Stimulated activated naive B cell treated with anti-CD40 and anti-IgM and Interleukin-4, amounts not matched to agents 10 μg/mL and 1 μg/mL and 100 μg/mL, for 72 hours (primary cell): Measurements from ENCODE around the gene PCSK5.
"Not testable (repeated sequence)": the region's sequence is repeated elsewhere in the genome, so short reads cannot be mapped to it uniquely, and the experiment has no call there.

Source experiments
- ATAC-seq, 2 donors: fragments of 150-1000 bp; cut with Tn5 transposase; replicated peaks; 2 replicates each; pipeline ENCODE4 v1.10.0; 2021; ENCODE audit warnings: moderate library complexity in 1 of 2
- DNase-seq: peaks from one replicate; pipeline ENCODE4 v3.0.0; 2021
- H3K27ac Mint-ChIP-seq: one replicate; pipeline ENCODE4 v1.8.0; 2022; ENCODE audit warnings: mild to moderate bottlenecking, mixed read lengths
- H3K27me3 Mint-ChIP-seq, 2 donors: one replicate each; pipeline ENCODE4 v1.8.0; 2022; ENCODE audit warnings: mixed read lengths in 2 of 2
- H3K36me3 Mint-ChIP-seq, 2 donors: one replicate each; pipeline ENCODE4 v1.8.0; 2022; ENCODE audit warnings: mixed read lengths in 2 of 2, mild to moderate bottlenecking in 1 of 2
- H3K4me1 Mint-ChIP-seq, 2 donors: one replicate each; pipeline ENCODE4 v1.8.0; 2022; ENCODE audit warnings: mixed read lengths in 2 of 2, mild to moderate bottlenecking in 1 of 2
- H3K4me3 Mint-ChIP-seq, 2 donors: one replicate each; pipeline ENCODE4 v1.8.0; 2022; ENCODE audit warnings: mild to moderate bottlenecking in 2 of 2, mixed read lengths in 2 of 2, moderate library complexity in 1 of 2
- H3K9me3 Mint-ChIP-seq, 2 donors: one replicate each; pipeline ENCODE4 v1.8.0; 2022; ENCODE audit warnings: mixed read lengths in 2 of 2, mild to moderate bottlenecking in 1 of 2

The PCSK5 gene

GRCh38 chr9:76321195-76321828 is 430.8 kb downstream of the PCSK5 start:
- Mint-ChIP-seq H3K27ac (no peak overlapping the region), H3K9me3 (no peaks in the 10 kb centered on the region), H3K4me1 (no peaks in the 10 kb centered on the region), H3K36me3 (no peaks in the 10 kb centered on the region), H3K4me3 (no peak overlapping the region), H3K27me3 (peaks cover 5 to 18% of the 10 kb centered on the region in 2 donors)
- ATAC-seq (no peak), DNase-seq (no peak)

DNA sequence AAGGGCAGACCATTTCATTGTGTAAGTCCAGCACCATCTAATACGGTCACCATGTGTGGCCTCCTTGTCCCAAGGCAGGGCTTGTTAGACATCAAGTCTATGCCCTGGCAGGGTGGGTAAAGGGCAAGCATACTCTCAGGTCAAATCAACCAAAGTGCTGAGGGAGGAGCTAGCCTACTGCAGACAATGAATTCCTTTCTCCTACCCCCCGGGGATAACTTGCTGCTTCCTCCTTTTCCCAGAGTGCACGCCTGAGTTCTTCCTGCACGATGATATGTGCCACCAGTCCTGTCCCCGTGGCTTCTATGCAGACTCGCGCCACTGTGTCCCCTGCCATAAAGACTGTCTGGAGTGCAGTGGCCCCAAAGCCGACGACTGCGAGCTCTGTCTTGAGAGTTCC is 432.3 kb downstream of the PCSK5 start:
- Mint-ChIP-seq H3K4me1 (no peaks in the 10 kb centered on the region), H3K36me3 (no peaks in the 10 kb centered on the region), H3K27ac (no peak overlapping the region), H3K4me3 (no peak overlapping the region), H3K9me3 (no peaks in the 10 kb centered on the region), H3K27me3 (peaks cover 5 to 18% of the 10 kb centered on the region in 2 donors)
- ATAC-seq (no peak), DNase-seq (no peak)

DNA sequence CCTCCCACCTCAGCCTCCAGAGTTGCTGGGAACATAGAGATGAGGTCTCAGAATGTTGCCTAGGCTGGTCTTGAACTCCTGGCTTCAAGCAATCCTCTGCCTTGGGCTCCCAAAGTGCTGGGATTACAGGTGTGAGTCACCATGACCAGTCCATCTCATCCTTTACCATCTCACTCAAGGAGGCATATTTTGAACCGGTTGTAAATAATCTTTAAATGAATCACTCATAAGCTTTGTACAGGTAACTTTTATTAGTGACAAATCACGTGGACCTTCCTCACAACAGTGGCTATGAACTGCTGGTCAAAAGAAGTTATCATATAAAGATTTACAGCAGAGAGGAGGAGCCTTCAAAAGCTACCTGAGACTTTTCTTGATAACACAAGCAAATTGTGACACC is 433.0 kb downstream of the PCSK5 start:
- peaks cover 9 to 18% of the 10 kb centered on the region in 2 donors for H3K27me3 Mint-ChIP-seq
- no peak for DNase-seq
- no peaks in the 10 kb centered on the region for H3K9me3 Mint-ChIP-seq
- H3K4me1 Mint-ChIP-seq = no peaks in the 10 kb centered on the region
- H3K27ac Mint-ChIP-seq = no peak overlapping the region
- no peak overlapping the region for H3K4me3 Mint-ChIP-seq
- ATAC-seq = no peak
- no peaks in the 10 kb centered on the region for H3K36me3 Mint-ChIP-seq

GRCh38 chr9:76324030-76324429 is 433.6 kb downstream of the PCSK5 start:
- H3K9me3 Mint-ChIP-seq, H3K4me1 Mint-ChIP-seq, DNase-seq, H3K4me3 Mint-ChIP-seq, H3K27ac Mint-ChIP-seq, ATAC-seq, H3K36me3 Mint-ChIP-seq: not testable (repeated sequence)
- peaks cover 9 to 18% of the 10 kb centered on the region in 2 donors for H3K27me3 Mint-ChIP-seq

GRCh38 chr9:76330034-76330433 is 439.6 kb downstream of the PCSK5 start:
- no peaks in the 10 kb centered on the region for H3K36me3 Mint-ChIP-seq
- no peak for DNase-seq
- H3K9me3 Mint-ChIP-seq = no peaks in the 10 kb centered on the region
- H3K4me3 Mint-ChIP-seq = no peak overlapping the region
- peaks cover 10% of the 10 kb centered on the region in 2 donors for H3K27me3 Mint-ChIP-seq
- no peak overlapping the region for H3K27ac Mint-ChIP-seq
- no peaks in the 10 kb centered on the region for H3K4me1 Mint-ChIP-seq
- ATAC-seq = no peak

- no peaks in the 10 kb centered on the region for H3K36me3 Mint-ChIP-seq
- no peak for DNase-seq
- H3K4me1 Mint-ChIP-seq = no peaks in the 10 kb centered on the region
- peaks cover 8 to 12% of the 10 kb centered on the region in 2 donors for H3K27me3 Mint-ChIP-seq
- ATAC-seq = no peak
- H3K4me3 Mint-ChIP-seq = no peak overlapping the region
- H3K27ac Mint-ChIP-seq = no peak overlapping the region
- H3K9me3 Mint-ChIP-seq = no peaks in the 10 kb centered on the region
Measured at GRCh38 chr9:76333388-76333787, 442.9 kb downstream of the PCSK5 start.

DNA sequence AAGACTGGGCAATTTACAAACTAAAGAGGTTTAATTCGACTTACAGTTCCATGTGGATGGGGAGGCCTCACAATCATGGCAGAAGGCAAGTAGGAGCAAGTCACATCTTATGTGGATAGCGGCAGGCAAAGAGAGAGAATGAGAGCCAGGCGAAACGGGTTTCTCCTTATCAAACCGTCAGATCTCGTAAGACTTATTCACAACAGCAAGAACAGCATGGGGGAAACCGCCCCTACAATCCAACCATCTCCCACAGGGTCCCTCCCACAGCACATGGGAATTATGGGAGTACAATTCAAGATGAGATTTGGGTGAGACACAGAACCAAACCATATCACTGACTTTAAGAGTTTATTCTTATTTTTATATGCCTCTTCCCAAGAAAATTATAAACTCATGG is 443.5 kb downstream of the PCSK5 start:
- H3K36me3 Mint-ChIP-seq = no peaks in the 10 kb centered on the region
- no peaks in the 10 kb centered on the region for H3K4me1 Mint-ChIP-seq
- no peaks in the 10 kb centered on the region for H3K9me3 Mint-ChIP-seq
- H3K27me3 Mint-ChIP-seq = peaks cover 10 to 18% of the 10 kb centered on the region in 2 donors
- H3K4me3 Mint-ChIP-seq = no peak overlapping the region
- no peak overlapping the region for H3K27ac Mint-ChIP-seq
- ATAC-seq (no peak), DNase-seq (no peak)

DNA sequence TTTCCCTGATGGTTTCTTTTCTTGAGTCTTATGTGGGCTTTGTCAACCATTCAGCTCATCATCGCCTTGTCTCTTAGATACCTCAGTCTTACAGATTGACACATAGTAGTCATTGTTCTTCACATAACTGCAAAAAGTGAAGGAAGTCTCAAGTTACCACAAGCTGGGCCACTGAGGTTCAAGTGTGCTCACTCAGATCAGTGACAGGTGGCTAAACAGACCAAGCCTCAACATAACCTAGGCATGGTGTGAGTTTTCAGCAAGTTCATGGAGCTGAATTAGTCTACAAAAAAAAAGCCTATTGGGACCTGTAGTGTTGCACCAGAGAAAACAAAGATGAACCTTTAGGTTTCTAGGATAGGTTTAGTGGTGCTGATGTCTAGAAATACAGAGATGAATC is 445.6 kb downstream of the PCSK5 start:
- Mint-ChIP-seq H3K36me3 (peaks cover 0 to 1% of the 10 kb centered on the region in 2 donors), H3K27ac (no peak overlapping the region), H3K27me3 (peaks cover 15% of the 10 kb centered on the region in 2 donors), H3K4me1 (no peaks in the 10 kb centered on the region), H3K4me3 (no peak overlapping the region), H3K9me3 (no peaks in the 10 kb centered on the region)
- DNase-seq = no peak
- peak; percentile 31 to 39 for ATAC-seq

GRCh38 chr9:76338418-76338817 is 447.9 kb downstream of the PCSK5 start:
- Mint-ChIP-seq H3K27me3 (peaks cover 20 to 28% of the 10 kb centered on the region in 2 donors), H3K4me1 (no peaks in the 10 kb centered on the region), H3K36me3 (peaks cover 0 to 1% of the 10 kb centered on the region in 2 donors), H3K27ac (no peak overlapping the region), H3K4me3 (no peak overlapping the region), H3K9me3 (no peaks in the 10 kb centered on the region)
- DNase-seq (no peak), ATAC-seq (no peak)

GRCh38 chr9:76341616-76342015 is 451.1 kb downstream of the PCSK5 start:
- H3K4me1 Mint-ChIP-seq = no peaks in the 10 kb centered on the region
- H3K27ac Mint-ChIP-seq = no peak overlapping the region
- peaks cover 23 to 33% of the 10 kb centered on the region in 2 donors for H3K27me3 Mint-ChIP-seq
- H3K36me3 Mint-ChIP-seq = peaks cover 0 to 1% of the 10 kb centered on the region in 2 donors
- no peak overlapping the region for H3K4me3 Mint-ChIP-seq
- ATAC-seq (no peak), DNase-seq (no peak)
- H3K9me3 Mint-ChIP-seq = peaks cover 0 to 5% of the 10 kb centered on the region in 2 donors

- H3K4me1 Mint-ChIP-seq = no peaks in the 10 kb centered on the region
- no peak for ATAC-seq
Measured at GRCh38 chr9:76342201-76342600, 451.7 kb downstream of the PCSK5 start.

DNA sequence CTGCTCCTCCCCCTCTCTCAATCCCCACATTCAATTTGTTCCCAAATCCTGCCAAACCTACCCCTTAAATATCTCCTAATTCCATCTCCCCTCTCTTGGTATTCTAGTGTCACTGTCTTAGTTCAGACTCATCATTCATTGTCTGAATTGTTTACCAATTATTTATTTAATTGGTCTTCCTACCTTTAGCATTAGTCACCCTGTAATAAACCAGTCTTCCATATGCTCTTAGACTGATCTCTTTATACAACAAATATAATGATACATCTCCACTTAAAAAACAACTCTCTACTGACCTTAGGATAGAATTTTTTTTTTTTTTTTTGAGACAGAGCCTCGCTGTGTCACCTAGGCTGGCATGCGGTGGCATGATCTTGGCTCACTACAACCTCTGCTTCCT is 452.4 kb downstream of the PCSK5 start:
- H3K27me3 Mint-ChIP-seq = peaks cover 27 to 33% of the 10 kb centered on the region in 2 donors
- H3K36me3 Mint-ChIP-seq = peaks cover 0 to 1% of the 10 kb centered on the region in 2 donors
- DNase-seq = no peak
- no peak overlapping the region for H3K4me3 Mint-ChIP-seq
- H3K4me1 Mint-ChIP-seq = no peaks in the 10 kb centered on the region
- no peak for ATAC-seq
- no peak overlapping the region for H3K27ac Mint-ChIP-seq
- H3K9me3 Mint-ChIP-seq = peaks cover 0 to 5% of the 10 kb centered on the region in 2 donors

More at GRCh38 chr9:76342201-76342600, 451.7 kb downstream of the PCSK5 start:
- Mint-ChIP-seq H3K9me3 (peaks cover 0 to 5% of the 10 kb centered on the region in 2 donors), H3K4me3 (no peak overlapping the region), H3K27ac (no peak overlapping the region), H3K27me3 (peaks cover 27 to 33% of the 10 kb centered on the region in 2 donors), H3K36me3 (peaks cover 0 to 1% of the 10 kb centered on the region in 2 donors)
- DNase-seq = no peak

- Mint-ChIP-seq H3K27me3 (peaks cover 14 to 17% of the 10 kb centered on the region in 2 donors), H3K4me1 (peaks cover 0 to 11% of the 10 kb centered on the region in 2 donors), H3K27ac (no peak overlapping the region), H3K4me3 (no peak overlapping the region), H3K9me3 (peaks cover 0 to 2% of the 10 kb centered on the region in 2 donors), H3K36me3 (peaks cover 3 to 4% of the 10 kb centered on the region in 2 donors)
- no peak for ATAC-seq
- DNase-seq = no peak
Measured at GRCh38 chr9:76349865-76350264, 459.4 kb downstream of the PCSK5 start.

DNA sequence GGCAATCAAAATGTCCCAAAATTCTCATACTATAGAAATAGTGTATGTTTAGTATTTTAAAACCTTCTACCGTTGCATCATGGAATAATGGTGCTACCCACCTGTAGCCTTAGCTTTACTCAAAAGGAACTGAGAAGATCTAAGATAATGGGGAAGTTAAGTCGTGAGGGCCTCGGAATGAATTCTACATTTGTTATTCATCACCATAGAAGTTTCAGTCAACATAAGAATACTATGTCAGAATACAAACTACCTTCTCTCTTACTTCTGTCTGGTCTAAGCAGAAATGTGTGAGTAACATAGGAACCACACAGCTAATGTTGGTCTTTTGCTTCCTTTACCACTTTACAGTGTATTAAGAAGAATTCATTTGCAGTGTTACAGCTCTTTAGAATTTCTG is 460.5 kb downstream of the PCSK5 start:
- Mint-ChIP-seq H3K4me1 (peaks cover 0 to 11% of the 10 kb centered on the region in 2 donors), H3K27ac (peak overlapping the region; percentile 90), H3K27me3 (peaks cover 11 to 17% of the 10 kb centered on the region in 2 donors), H3K4me3 (peak overlapping the region in 1 of 2 donors; percentile 54), H3K9me3 (peaks cover 0 to 2% of the 10 kb centered on the region in 2 donors), H3K36me3 (peaks cover 3 to 4% of the 10 kb centered on the region in 2 donors)
- peak; percentile 83 to 88 for ATAC-seq
- DNase-seq = no peak

DNA sequence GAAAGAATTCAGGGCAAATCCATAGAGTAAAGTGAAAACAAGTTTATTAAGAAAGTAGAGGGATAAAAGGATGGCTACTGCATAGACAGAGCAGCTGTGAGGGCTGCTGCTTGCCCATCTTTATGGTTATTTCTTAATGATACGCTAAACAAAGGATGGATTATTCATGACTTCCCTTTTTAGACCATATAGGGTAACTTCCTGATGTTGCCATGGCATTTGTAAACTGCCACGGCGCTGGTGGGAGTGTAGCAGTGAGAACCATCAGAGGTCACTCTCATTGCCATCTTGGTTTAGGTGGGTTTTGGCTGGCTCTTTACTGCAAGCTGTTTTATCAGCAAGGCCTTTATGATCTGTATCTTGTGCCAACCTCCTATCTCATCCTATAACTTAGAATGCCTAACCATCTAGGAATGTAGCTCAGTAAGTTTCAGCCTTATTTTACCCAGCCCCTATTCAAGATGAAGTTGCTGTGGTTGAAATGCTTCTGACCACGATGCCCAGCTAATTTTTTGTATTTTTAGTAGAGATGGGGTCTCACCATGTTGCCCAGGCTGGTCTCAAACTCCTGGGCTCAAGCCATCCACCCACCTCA is 461.6 kb downstream of the PCSK5 start:
- Mint-ChIP-seq H3K27ac (no peak overlapping the region), H3K4me1 (peaks cover 0 to 11% of the 10 kb centered on the region in 2 donors), H3K9me3 (peaks cover 0 to 2% of the 10 kb centered on the region in 2 donors), H3K4me3 (no peak overlapping the region), H3K27me3 (peaks cover 8 to 14% of the 10 kb centered on the region in 2 donors), H3K36me3 (peaks cover 3 to 4% of the 10 kb centered on the region in 2 donors)
- ATAC-seq (no peak), DNase-seq (no peak)
